Loucy (cell line): Measurements from ENCODE around the gene S100A6.

ENCODE experiments used
- H2AFZ ChIP-seq: fragments of 200-600 bp; sonication (generic); 2 replicates; pipeline ENCODE4 v1.6.0; 2016; ENCODE audit warnings: antibody characterized with exemption, mild to moderate bottlenecking, low read length, moderate library complexity
- H3F3A ChIP-seq: fragments of 200-600 bp; 2 replicates; pipeline ENCODE4 v1.6.0; 2016; ENCODE audit warnings: antibody characterized with exemption, low read depth, mild to moderate bottlenecking
- H3K27me3 ChIP-seq: fragments of 200-600 bp; sonication (generic); 2 replicates; pipeline ENCODE4 v1.6.1; 2014; ENCODE audit warnings: low read length, mild to moderate bottlenecking; ENCODE audit not compliant: insufficient read depth, poor library complexity, severe bottlenecking
- H3K36me3 ChIP-seq: fragments of 200-600 bp; sonication (generic); 2 replicates; pipeline ENCODE4 v1.6.1; 2016; ENCODE audit warnings: low read length; ENCODE audit not compliant: insufficient read depth
- H3K4me1 ChIP-seq: fragments of 200-600 bp; sonication (generic); 2 replicates; pipeline ENCODE4 v1.5.1; 2014; ENCODE audit warnings: low read length, mild to moderate bottlenecking; ENCODE audit not compliant: insufficient read depth, poor library complexity, severe bottlenecking
- H3K4me2 ChIP-seq: fragments of 200-600 bp; sonication (generic); 2 replicates; pipeline ENCODE4 v1.6.0; 2014; ENCODE audit warnings: antibody characterized with exemption, low read length, low read depth, mild to moderate bottlenecking; ENCODE audit not compliant: poor library complexity, severe bottlenecking
- H3K4me3 ChIP-seq: fragments of 200-600 bp; sonication (generic); 2 replicates; pipeline ENCODE4 v1.5.1; 2014; ENCODE audit warnings: low read length, mild to moderate bottlenecking, mixed read lengths; ENCODE audit not compliant: poor library complexity, severe bottlenecking
- H3K79me2 ChIP-seq: fragments of 200-600 bp; sonication (generic); 2 replicates; pipeline ENCODE4 v1.6.1; 2014; ENCODE audit warnings: low read length; ENCODE audit not compliant: insufficient read depth
- H3K9ac ChIP-seq: fragments of 200-600 bp; sonication (generic); 2 replicates; pipeline ENCODE4 v1.6.0; 2014; ENCODE audit warnings: mild to moderate bottlenecking, low read depth, low read length, moderate library complexity; ENCODE audit not compliant: poor library complexity, severe bottlenecking
- H3K9me2 ChIP-seq: fragments of 200-600 bp; sonication (generic); replicated peaks from 2 replicates; pipeline ENCODE4 v1.6.1; 2016; ENCODE audit warnings: low read depth, low read length, mixed read lengths
- H3K9me3 ChIP-seq: fragments of 200-600 bp; sonication (generic); 2 replicates; pipeline ENCODE4 v1.6.1; 2014; ENCODE audit warnings: mild to moderate bottlenecking, antibody characterized with exemption, low read length, low read depth; ENCODE audit not compliant: insufficient read depth
- H4K20me1 ChIP-seq: fragments of 200-600 bp; sonication (generic); 2 replicates; pipeline ENCODE4 v1.6.0; 2014; ENCODE audit warnings: antibody characterized with exemption, low read length, mild to moderate bottlenecking; ENCODE audit not compliant: insufficient read depth, poor library complexity, severe bottlenecking
- EZH2phosphoT487 ChIP-seq: fragments of 200-600 bp; IDR thresholded peaks from 2 replicates; pipeline ENCODE4 v1.6.1; 2018; ENCODE audit warnings: antibody characterized with exemption, mild to moderate bottlenecking, moderate library complexity, borderline replicate concordance
- TF ChIP-seq, protein P1 (sequence below): fragments of 200-600 bp; sonication (generic); conservative IDR thresholded peaks from 2 replicates; pipeline ENCODE4 v1.5.1; 2014; ENCODE audit warnings: mild to moderate bottlenecking, antibody characterized with exemption, low read length

Gene S100A6

GRCh38 chr1:153569465-153569864, 33.7 kb upstream of the S100A6 start:
- Histone ChIP-seq H3K4me1 (peaks cover 41% of the 10 kb centered on the region), H3F3A (no peaks in the 10 kb centered on the region), H3K9ac (no peak overlapping the region), H3K4me3 (no peak overlapping the region), H2AFZ (no peak overlapping the region), H3K9me3 (no peaks in the 10 kb centered on the region), H3K27me3 (no peaks in the 10 kb centered on the region), H4K20me1 (no peaks in the 10 kb centered on the region), H3K79me2 (no peaks in the 10 kb centered on the region), H3K4me2 (no peak overlapping the region), H3K36me3 (no peaks in the 10 kb centered on the region), H3K9me2 (no peaks in the 10 kb centered on the region)
- TF ChIP-seq, protein P1, sequence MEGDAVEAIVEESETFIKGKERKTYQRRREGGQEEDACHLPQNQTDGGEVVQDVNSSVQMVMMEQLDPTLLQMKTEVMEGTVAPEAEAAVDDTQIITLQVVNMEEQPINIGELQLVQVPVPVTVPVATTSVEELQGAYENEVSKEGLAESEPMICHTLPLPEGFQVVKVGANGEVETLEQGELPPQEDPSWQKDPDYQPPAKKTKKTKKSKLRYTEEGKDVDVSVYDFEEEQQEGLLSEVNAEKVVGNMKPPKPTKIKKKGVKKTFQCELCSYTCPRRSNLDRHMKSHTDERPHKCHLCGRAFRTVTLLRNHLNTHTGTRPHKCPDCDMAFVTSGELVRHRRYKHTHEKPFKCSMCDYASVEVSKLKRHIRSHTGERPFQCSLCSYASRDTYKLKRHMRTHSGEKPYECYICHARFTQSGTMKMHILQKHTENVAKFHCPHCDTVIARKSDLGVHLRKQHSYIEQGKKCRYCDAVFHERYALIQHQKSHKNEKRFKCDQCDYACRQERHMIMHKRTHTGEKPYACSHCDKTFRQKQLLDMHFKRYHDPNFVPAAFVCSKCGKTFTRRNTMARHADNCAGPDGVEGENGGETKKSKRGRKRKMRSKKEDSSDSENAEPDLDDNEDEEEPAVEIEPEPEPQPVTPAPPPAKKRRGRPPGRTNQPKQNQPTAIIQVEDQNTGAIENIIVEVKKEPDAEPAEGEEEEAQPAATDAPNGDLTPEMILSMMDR: no peak
- no peak for TF ChIP-seq EZH2phosphoT487

DNA sequence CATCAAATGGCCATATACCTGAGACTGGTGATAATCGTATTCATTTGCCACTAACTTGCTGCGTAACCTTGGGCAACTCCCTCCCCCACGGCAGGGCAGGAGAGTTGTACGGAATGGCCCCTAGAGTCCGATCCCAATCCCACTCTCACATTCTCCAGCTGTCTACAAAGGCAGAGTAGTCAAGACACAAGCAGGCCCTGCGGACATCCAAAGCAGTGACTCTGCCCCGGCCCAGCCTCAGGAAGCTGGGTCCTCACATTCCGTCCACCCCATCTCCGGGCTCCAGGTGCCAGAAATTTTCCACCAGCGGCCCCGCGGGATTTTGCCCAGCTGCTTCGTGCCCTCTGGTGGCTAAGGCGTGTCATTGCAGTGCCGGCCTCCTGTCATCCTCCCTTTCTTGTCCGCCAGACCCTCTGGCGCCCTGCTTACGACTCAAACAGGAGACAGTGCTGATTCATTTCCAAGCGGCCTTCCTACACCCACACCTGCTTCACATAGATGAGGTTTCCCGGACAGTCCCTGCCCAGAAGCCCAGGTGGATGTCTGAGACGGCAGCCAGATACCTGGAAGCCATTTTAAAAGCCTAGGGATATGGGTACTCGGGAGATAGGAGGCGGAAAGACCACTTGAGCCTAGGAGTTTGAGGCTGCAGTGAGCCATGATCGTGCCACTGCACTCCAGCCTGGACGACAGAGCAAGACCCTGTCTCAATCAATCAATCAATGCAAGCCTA, 32.7 kb upstream of the S100A6 start:
- no peak overlapping the region for H3K4me3 ChIP-seq
- H3K36me3 ChIP-seq: no peaks in the 10 kb centered on the region
- no peaks in the 10 kb centered on the region for H3F3A ChIP-seq
- no peaks in the 10 kb centered on the region for H4K20me1 ChIP-seq
- H3K27me3 ChIP-seq: no peaks in the 10 kb centered on the region
- H3K9ac ChIP-seq: peak overlapping the region; percentile 46
- no peak for TF ChIP-seq EZH2phosphoT487
- TF ChIP-seq, protein P1: peak; percentile 99
- peak overlapping the region; percentile 60 for H3K4me2 ChIP-seq
- no peaks in the 10 kb centered on the region for H3K9me2 ChIP-seq
- H2AFZ ChIP-seq: peak overlapping the region; percentile 89
- peaks cover 41% of the 10 kb centered on the region for H3K4me1 ChIP-seq
- no peaks in the 10 kb centered on the region for H3K79me2 ChIP-seq
- H3K9me3 ChIP-seq: no peaks in the 10 kb centered on the region

- no peaks in the 10 kb centered on the region for H4K20me1 ChIP-seq
- peak overlapping the region; percentile 89 for H2AFZ ChIP-seq
- no peaks in the 10 kb centered on the region for H3K79me2 ChIP-seq
- H3K36me3 ChIP-seq: no peaks in the 10 kb centered on the region
- TF ChIP-seq EZH2phosphoT487: no peak
- TF ChIP-seq, protein P1: no peak
- no peaks in the 10 kb centered on the region for H3K9me3 ChIP-seq
- H3K27me3 ChIP-seq: no peaks in the 10 kb centered on the region
- H3K9ac ChIP-seq: peak overlapping the region; percentile 42
- peak overlapping the region; percentile 60 for H3K4me2 ChIP-seq
- peaks cover 35% of the 10 kb centered on the region for H3K4me1 ChIP-seq
- no peaks in the 10 kb centered on the region for H3F3A ChIP-seq
- no peak overlapping the region for H3K4me3 ChIP-seq
- no peaks in the 10 kb centered on the region for H3K9me2 ChIP-seq
Measured at GRCh38 chr1:153567621-153568366, 32.0 kb upstream of the S100A6 start.
